ENCODE measurements around the gene AKT1. TPM values are rescaled to one million over a fixed set of nuclear protein-coding genes. Genes with fewer than 3 reads are reported as not detected.

AKT1 gene
- total RNA-seq, 1 donor from 2014 or later, result 155 TPM

DNA sequence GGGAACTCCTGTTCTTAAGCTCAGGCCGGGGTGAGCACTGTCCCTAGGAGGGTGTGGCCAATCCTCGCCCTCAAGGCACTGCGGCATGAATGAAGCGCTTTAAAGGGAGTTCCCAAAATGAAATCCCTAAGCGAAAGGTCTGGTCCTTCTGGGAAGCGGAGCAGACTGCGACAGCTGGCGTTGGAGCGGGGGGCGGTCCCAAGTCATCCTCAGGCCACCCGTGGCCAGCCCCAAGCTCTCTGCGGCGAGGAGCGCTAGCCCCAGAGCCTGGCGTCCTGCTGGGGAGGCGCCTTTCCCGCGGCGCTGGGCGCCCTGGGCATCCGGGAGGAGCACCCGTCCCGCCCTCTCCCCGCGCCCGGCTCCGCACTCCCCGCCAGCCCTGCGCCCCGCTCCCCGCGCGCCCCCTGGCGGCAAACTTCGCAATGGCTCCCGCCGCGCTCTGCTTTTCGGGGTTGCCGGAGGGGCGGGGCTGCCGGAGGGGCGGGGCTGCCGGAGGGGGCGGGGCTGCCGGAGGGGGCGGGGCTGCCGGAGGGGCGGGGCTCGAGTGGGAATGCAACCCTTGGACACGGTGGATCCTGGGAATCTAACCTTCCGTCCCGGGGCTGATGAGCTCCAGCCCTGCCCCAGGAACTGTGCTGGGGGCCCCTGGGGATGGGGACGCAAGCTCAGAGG, 30.8 kb upstream of the AKT1 start:
- H3K4me3 ChIP-seq (ENCODE audit: insufficient read depth, low read depth, low read length), result peak overlapping the region; percentile 65
- peaks cover 14% of the 10 kb centered on the region for H3K4me1 ChIP-seq (ENCODE audit: insufficient read depth, low read length)
- H3K4me2 ChIP-seq (ENCODE audit: low read length), result peak overlapping the region; percentile 98
- no peaks in the 10 kb centered on the region for H3K79me2 ChIP-seq (ENCODE audit: insufficient read depth, low read length)
- Mint-ChIP-seq H3K27me3 (ENCODE audit: low read depth, unreplicated experiment) (peaks cover 10% of the 10 kb centered on the region), H3K36me3 (ENCODE audit: low read depth, unreplicated experiment) (peaks cover 4% of the 10 kb centered on the region), H3K4me1 (ENCODE audit: low read depth, unreplicated experiment) (peaks cover 2% of the 10 kb centered on the region), H3K27ac (ENCODE audit: unreplicated experiment) (no peak overlapping the region), H3K9me3 (ENCODE audit: unreplicated experiment) (peaks cover 3% of the 10 kb centered on the region), H3K4me3 (ENCODE audit: unreplicated experiment) (peak overlapping the region; percentile 85)
- no peak overlapping the region for H3K27ac ChIP-seq (ENCODE audit: low read depth, low read length)
- H3K27me3 ChIP-seq (ENCODE audit: insufficient read depth, low read length), result peaks cover 5% of the 10 kb centered on the region
- no peaks in the 10 kb centered on the region for H3K36me3 ChIP-seq (ENCODE audit: insufficient read depth, low read length)
- peaks cover 6% of the 10 kb centered on the region for H3K9me3 ChIP-seq (ENCODE audit: insufficient read depth, low read depth, low read length)
- TF ChIP-seq EZH2 (IDR thresholded peaks at IDR 0.05; ENCODE audit: insufficient read depth, low read length), result no peak
- TF ChIP-seq, protein P1, sequence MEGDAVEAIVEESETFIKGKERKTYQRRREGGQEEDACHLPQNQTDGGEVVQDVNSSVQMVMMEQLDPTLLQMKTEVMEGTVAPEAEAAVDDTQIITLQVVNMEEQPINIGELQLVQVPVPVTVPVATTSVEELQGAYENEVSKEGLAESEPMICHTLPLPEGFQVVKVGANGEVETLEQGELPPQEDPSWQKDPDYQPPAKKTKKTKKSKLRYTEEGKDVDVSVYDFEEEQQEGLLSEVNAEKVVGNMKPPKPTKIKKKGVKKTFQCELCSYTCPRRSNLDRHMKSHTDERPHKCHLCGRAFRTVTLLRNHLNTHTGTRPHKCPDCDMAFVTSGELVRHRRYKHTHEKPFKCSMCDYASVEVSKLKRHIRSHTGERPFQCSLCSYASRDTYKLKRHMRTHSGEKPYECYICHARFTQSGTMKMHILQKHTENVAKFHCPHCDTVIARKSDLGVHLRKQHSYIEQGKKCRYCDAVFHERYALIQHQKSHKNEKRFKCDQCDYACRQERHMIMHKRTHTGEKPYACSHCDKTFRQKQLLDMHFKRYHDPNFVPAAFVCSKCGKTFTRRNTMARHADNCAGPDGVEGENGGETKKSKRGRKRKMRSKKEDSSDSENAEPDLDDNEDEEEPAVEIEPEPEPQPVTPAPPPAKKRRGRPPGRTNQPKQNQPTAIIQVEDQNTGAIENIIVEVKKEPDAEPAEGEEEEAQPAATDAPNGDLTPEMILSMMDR (IDR thresholded peaks at IDR 0.05; ENCODE audit: insufficient read depth, low read depth, low read length), result no peak
- DNase-seq (ENCODE audit: low read depth) (peak; percentile 15), FAIRE-seq (no peak)
- peak overlapping the region; percentile 98 for H2AFZ ChIP-seq (ENCODE audit: low read depth, low read length)
- no peaks in the 10 kb centered on the region for H4K20me1 ChIP-seq (ENCODE audit: insufficient read depth, low read length)
- H3K9ac ChIP-seq (ENCODE audit: low read length), result peak overlapping the region; percentile 67

DNA sequence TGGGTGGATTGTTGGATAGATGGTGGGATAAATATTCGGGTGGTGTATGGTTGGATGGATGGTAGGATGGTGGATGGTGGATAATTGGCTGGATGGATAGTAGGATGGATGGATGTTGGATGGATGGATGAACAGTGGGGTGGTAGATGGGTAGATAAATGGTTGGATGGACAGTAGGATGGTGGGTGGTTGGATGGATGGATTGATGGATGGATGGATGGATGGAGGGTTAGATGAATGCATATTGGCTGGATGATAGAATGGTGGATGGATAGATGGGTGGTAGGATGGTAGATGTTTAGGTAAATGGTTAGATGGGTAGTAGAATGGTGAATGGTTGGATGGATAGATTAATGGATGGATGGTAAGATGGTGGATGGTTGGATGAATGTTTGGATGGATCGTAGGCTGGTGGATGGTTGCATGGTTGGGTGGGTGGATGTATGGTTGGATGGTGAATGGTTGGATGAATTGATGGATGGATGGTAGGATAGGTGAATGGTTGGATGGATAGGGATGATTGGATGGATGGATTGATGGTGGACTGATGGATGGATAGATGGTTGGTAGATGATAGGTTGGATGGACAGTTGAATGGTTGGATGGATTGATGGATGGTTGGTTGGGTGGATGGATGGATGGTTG, 28.9 kb upstream of the AKT1 start:
- TF ChIP-seq, protein P1 (IDR thresholded peaks at IDR 0.05; ENCODE audit: insufficient read depth, low read depth, low read length), result no peak
- no peak for TF ChIP-seq EZH2 (IDR thresholded peaks at IDR 0.05; ENCODE audit: insufficient read depth, low read length)
- H3K27ac ChIP-seq (ENCODE audit: low read depth, low read length), result no peak overlapping the region
- H3K9me3 Mint-ChIP-seq (ENCODE audit: unreplicated experiment), result peaks cover 3% of the 10 kb centered on the region
- H3K4me3 ChIP-seq (ENCODE audit: insufficient read depth, low read depth, low read length), result no peak overlapping the region
- no peaks in the 10 kb centered on the region for H3K79me2 ChIP-seq (ENCODE audit: insufficient read depth, low read length)
- no peak overlapping the region for H3K4me2 ChIP-seq (ENCODE audit: low read length)
- peaks cover 6% of the 10 kb centered on the region for H3K9me3 ChIP-seq (ENCODE audit: insufficient read depth, low read depth, low read length)
- FAIRE-seq (no peak), DNase-seq (ENCODE audit: low read depth) (no peak)
- no peak overlapping the region for H2AFZ ChIP-seq (ENCODE audit: low read depth, low read length)
- H3K27ac Mint-ChIP-seq (ENCODE audit: unreplicated experiment), result no peak overlapping the region
- no peaks in the 10 kb centered on the region for H3K27me3 ChIP-seq (ENCODE audit: insufficient read depth, low read length)
- no peak overlapping the region for H3K9ac ChIP-seq (ENCODE audit: low read length)
- H3K4me1 Mint-ChIP-seq (ENCODE audit: low read depth, unreplicated experiment), result peaks cover 2% of the 10 kb centered on the region
- H4K20me1 ChIP-seq (ENCODE audit: insufficient read depth, low read length), result no peaks in the 10 kb centered on the region
- H3K4me3 Mint-ChIP-seq (ENCODE audit: unreplicated experiment), result peak overlapping the region; percentile 1
- H3K4me1 ChIP-seq (ENCODE audit: insufficient read depth, low read length), result peaks cover 18% of the 10 kb centered on the region
- H3K36me3 Mint-ChIP-seq (ENCODE audit: low read depth, unreplicated experiment), result peaks cover 4% of the 10 kb centered on the region
- no peaks in the 10 kb centered on the region for H3K36me3 ChIP-seq (ENCODE audit: insufficient read depth, low read length)
- H3K27me3 Mint-ChIP-seq (ENCODE audit: low read depth, unreplicated experiment), result peaks cover 6% of the 10 kb centered on the region
